Mammary epithelial cell (primary cell): ENCODE measurements around the gene LBH.

Source experiments
- EZH2 ChIP-seq: IDR thresholded peaks from 2 replicates; pipeline ENCODE4 v1.6.1; 2012; ENCODE audit warnings: low read length, inconsistent platforms, borderline replicate concordance
- TF ChIP-seq, protein P1 (sequence below), 2 donors: IDR thresholded peaks in 1 of 2; conservative IDR thresholded peaks in 1 of 2; 2 replicates each; pipeline ENCODE4 v1.5.1; 2011 to 2012; ENCODE audit warnings: inconsistent platforms in 2 of 2, low read length in 2 of 2, mild to moderate bottlenecking in 2 of 2, control low read depth in 1 of 2, low read depth in 1 of 2; ENCODE audit not compliant: insufficient read depth in 1 of 2; ENCODE audit errors: extremely low read depth in 1 of 2

GRCh38 chr2:30305235-30305634 is 73.9 kb downstream of the LBH start:
- TF ChIP-seq, protein P1, sequence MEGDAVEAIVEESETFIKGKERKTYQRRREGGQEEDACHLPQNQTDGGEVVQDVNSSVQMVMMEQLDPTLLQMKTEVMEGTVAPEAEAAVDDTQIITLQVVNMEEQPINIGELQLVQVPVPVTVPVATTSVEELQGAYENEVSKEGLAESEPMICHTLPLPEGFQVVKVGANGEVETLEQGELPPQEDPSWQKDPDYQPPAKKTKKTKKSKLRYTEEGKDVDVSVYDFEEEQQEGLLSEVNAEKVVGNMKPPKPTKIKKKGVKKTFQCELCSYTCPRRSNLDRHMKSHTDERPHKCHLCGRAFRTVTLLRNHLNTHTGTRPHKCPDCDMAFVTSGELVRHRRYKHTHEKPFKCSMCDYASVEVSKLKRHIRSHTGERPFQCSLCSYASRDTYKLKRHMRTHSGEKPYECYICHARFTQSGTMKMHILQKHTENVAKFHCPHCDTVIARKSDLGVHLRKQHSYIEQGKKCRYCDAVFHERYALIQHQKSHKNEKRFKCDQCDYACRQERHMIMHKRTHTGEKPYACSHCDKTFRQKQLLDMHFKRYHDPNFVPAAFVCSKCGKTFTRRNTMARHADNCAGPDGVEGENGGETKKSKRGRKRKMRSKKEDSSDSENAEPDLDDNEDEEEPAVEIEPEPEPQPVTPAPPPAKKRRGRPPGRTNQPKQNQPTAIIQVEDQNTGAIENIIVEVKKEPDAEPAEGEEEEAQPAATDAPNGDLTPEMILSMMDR (conservative IDR thresholded peaks at IDR 0.05 in 1 of 2, IDR thresholded peaks at IDR 0.05 in 1 of 2; ENCODE audit: extremely low read depth in 1 of 2, insufficient read depth in 1 of 2, low read depth in 1 of 2, low read length in 2 of 2) = no peak
- no peak for TF ChIP-seq EZH2
